ENCODE results near the gene ZNF536. TPM values are rescaled to one million over a fixed set of nuclear protein-coding genes. Genes with fewer than 3 reads are reported as not detected.

Gene ZNF536
- total RNA-seq, 4 donors from 2014 or later = 0.51 to 1.0 (median 0.77) TPM

- no peak overlapping the region for H3K4me3 ChIP-seq (ENCODE audit: low read depth, poor library complexity, severe bottlenecking)
- peak in 1 of 2 donors; percentile 69 for DNase-seq (ENCODE audit: low spot score in 2 of 2)
- 93 to 94% methylated on average over 8 to 13 of the region's 13 CpGs for WGBS, 2 donors
- TF ChIP-seq CTCF (IDR thresholded peaks at IDR 0.05) (no peak), POLR2A (IDR thresholded peaks at IDR 0.05) (no peak)
- intact Hi-C loops (cut with DNase I; ENCODE audit: low total_unique reads) = no loop called here
Measured at GRCh38 chr19:30361721-30362120, 10.5 kb upstream of the ZNF536 start.

GRCh38 chr19:30362156-30362754 is 9.9 kb upstream of the ZNF536 start:
- no peak overlapping the region for H3K4me3 ChIP-seq (ENCODE audit: low read depth, poor library complexity, severe bottlenecking)
- WGBS, 2 donors = 64 to 80% methylated on average over 6 of the region's 6 CpGs
- intact Hi-C loops (cut with DNase I; ENCODE audit: low total_unique reads) = no loop called here
- TF ChIP-seq CTCF (IDR thresholded peaks at IDR 0.05) (no peak), POLR2A (IDR thresholded peaks at IDR 0.05) (no peak)
- peak in 1 of 2 donors; percentile 49 for DNase-seq (ENCODE audit: low spot score in 2 of 2)

GRCh38 chr19:30363073-30363472 is 9.1 kb upstream of the ZNF536 start:
- intact Hi-C loops (cut with DNase I; ENCODE audit: low total_unique reads) = no loop called here

GRCh38 chr19:30364866-30365800 is 7.1 kb upstream of the ZNF536 start:
- peak in 1 of 2 donors; percentile 54 for DNase-seq (ENCODE audit: low spot score in 2 of 2)
- H3K4me3 ChIP-seq (ENCODE audit: low read depth, poor library complexity, severe bottlenecking) = no peak overlapping the region
- 72 to 73% methylated on average over 10 of the region's 10 CpGs for WGBS, 2 donors
- TF ChIP-seq CTCF (IDR thresholded peaks at IDR 0.05) = no peak
- no peak for TF ChIP-seq POLR2A (IDR thresholded peaks at IDR 0.05)
- intact Hi-C loops (cut with DNase I; ENCODE audit: low total_unique reads) = no loop called here

More at GRCh38 chr19:30363073-30363472, 9.1 kb upstream of the ZNF536 start:
- 88 to 92% methylated on average over 11 of the region's 11 CpGs for WGBS, 2 donors
- peak in 1 of 2 donors; percentile 74 for DNase-seq (ENCODE audit: low spot score in 2 of 2)
- H3K4me3 ChIP-seq (ENCODE audit: low read depth, poor library complexity, severe bottlenecking) = no peak overlapping the region
- TF ChIP-seq POLR2A (IDR thresholded peaks at IDR 0.05) (no peak), CTCF (IDR thresholded peaks at IDR 0.05) (no peak)

- intact Hi-C loops (cut with DNase I; ENCODE audit: low total_unique reads) = no loop called here
- TF ChIP-seq CTCF (IDR thresholded peaks at IDR 0.05) (no peak), POLR2A (IDR thresholded peaks at IDR 0.05) (no peak)
- WGBS, 2 donors = 0 to 38% methylated on average over 1 of the region's 1 CpG
- H3K4me3 ChIP-seq (ENCODE audit: low read depth, poor library complexity, severe bottlenecking) = no peak overlapping the region
- no peak for DNase-seq (ENCODE audit: low spot score in 2 of 2)
Measured at GRCh38 chr19:30366282-30366681, 5.9 kb upstream of the ZNF536 start.
